OCI-LY1 (cell line): ENCODE results near the gene LGR5.

Source experiments
- EZH2 ChIP-seq: fragments of 200-600 bp; sonication (generic), shearing (Covaris generic); IDR thresholded peaks from 2 replicates; pipeline ENCODE4 v1.8.0; 2017; ENCODE audit warnings: borderline replicate concordance, mixed run types, mild to moderate bottlenecking, antibody characterized with exemption, low read length, moderate library complexity, mixed read lengths
- TF ChIP-seq, protein P1 (sequence below): fragments of 200-600 bp; sonication (generic), shearing (Covaris generic); IDR thresholded peaks from 2 replicates; pipeline ENCODE4 v1.5.1; 2017; ENCODE audit warnings: mild to moderate bottlenecking, antibody characterized with exemption, low read length, moderate library complexity, mixed read lengths

DNA sequence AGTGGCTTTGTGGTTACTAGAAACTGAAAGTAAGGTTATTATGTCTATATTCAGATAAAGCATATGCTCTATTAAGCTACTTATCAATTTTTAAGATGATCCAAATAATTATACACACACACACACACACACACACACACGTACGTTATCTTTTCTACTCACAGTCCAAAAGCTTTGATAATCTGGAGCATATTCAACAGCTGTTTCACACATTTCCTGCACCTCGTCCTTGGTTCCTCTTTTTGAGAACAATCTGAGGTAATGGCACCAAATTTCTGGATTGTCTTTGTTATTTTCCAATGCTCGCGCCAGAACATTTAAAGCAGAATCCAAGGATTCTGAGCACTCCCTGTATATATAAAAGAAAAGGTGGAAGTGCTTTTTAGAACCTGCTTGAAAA lies 186.5 kb downstream of the LGR5 start:
- TF ChIP-seq, protein P1, sequence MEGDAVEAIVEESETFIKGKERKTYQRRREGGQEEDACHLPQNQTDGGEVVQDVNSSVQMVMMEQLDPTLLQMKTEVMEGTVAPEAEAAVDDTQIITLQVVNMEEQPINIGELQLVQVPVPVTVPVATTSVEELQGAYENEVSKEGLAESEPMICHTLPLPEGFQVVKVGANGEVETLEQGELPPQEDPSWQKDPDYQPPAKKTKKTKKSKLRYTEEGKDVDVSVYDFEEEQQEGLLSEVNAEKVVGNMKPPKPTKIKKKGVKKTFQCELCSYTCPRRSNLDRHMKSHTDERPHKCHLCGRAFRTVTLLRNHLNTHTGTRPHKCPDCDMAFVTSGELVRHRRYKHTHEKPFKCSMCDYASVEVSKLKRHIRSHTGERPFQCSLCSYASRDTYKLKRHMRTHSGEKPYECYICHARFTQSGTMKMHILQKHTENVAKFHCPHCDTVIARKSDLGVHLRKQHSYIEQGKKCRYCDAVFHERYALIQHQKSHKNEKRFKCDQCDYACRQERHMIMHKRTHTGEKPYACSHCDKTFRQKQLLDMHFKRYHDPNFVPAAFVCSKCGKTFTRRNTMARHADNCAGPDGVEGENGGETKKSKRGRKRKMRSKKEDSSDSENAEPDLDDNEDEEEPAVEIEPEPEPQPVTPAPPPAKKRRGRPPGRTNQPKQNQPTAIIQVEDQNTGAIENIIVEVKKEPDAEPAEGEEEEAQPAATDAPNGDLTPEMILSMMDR, result no peak
- TF ChIP-seq EZH2, result no peak
